ENCODE measurements around the gene ARHGAP12.

- no peak for TF ChIP-seq CTCF (IDR thresholded peaks at IDR 0.05 in 8 of 11, conservative IDR thresholded peaks at IDR 0.05 in 3 of 11)
- no peak for TF ChIP-seq POLR2AphosphoS5 (IDR thresholded peaks at IDR 0.05)
- TF ChIP-seq POLR2A (IDR thresholded peaks at IDR 0.05) = no peak
Observed at GRCh38 chr10:31761156-31761555, 167.5 kb downstream of the ARHGAP12 start.

All from spleen (tissue), 7 donors.